ENCODE results near the gene KCNIP4. TPM values are rescaled to one million over a fixed set of nuclear protein-coding genes. Genes with fewer than 3 reads are reported as not detected.

KCNIP4 gene
- total and polyA plus RNA-seq, 12 donors: 0.15 TPM; not detected in 11

DNA sequence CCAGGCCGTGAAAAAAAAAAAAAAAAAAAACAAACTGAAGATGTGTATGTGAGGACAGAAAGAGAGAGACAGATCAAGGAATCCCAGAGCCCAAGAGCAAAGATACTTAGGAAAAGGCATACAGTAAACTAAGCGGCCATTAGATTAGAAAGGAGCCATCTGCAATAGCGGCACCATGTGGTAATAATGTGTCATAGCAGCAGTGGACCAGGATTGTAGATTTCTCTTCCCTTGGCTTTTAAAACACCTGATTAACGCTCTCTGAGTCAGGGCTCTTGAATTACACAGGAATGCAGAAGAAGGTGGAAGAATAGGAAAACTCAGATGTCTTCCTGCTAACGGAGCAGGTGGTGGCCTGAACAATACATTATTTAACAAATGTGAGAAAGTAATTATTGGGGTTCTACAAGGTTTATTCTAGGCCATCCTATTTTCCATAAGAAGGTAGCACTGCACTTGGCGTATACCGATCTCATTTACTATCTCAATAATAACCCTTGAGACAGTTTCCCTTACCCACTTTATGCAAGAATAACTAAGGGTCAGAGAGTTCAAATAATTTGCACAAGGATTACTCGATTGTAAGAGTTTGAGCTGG lies 182.7 kb downstream of the KCNIP4 start:
- peak in 1 of 8 donors; percentile 37 for ATAC-seq
- intact Hi-C loops (cut with DNase I): loop anchor here in 8 of 10 donors (2.0 to 10.0 kb wide), 5 partner anchors 251 to 994 kb away; no protein-coding TSS in a partner anchor

GRCh38 chr4:21763855-21764254 lies 184.7 kb downstream of the KCNIP4 start:
- H3K4me3 ChIP-seq: no peak overlapping the region
- no peaks in the 10 kb centered on the region for H3K27me3 ChIP-seq
- WGBS, 2 donors: 38 to 65% methylated on average over 1 of the region's 1 CpG
- intact Hi-C loops (cut with DNase I): loop anchor here in 3 of 10 donors (2.0 to 10.0 kb wide), 3 partner anchors 251 to 989 kb away; no protein-coding TSS in a partner anchor
- H3K36me3 ChIP-seq: no peaks in the 10 kb centered on the region
- H3K27ac ChIP-seq: no peak overlapping the region
- no peak for DNase-seq
- ATAC-seq: no peak
- H3K9me3 ChIP-seq: no peaks in the 10 kb centered on the region
- H3K4me1 ChIP-seq: no peaks in the 10 kb centered on the region
- TF ChIP-seq, protein P1, sequence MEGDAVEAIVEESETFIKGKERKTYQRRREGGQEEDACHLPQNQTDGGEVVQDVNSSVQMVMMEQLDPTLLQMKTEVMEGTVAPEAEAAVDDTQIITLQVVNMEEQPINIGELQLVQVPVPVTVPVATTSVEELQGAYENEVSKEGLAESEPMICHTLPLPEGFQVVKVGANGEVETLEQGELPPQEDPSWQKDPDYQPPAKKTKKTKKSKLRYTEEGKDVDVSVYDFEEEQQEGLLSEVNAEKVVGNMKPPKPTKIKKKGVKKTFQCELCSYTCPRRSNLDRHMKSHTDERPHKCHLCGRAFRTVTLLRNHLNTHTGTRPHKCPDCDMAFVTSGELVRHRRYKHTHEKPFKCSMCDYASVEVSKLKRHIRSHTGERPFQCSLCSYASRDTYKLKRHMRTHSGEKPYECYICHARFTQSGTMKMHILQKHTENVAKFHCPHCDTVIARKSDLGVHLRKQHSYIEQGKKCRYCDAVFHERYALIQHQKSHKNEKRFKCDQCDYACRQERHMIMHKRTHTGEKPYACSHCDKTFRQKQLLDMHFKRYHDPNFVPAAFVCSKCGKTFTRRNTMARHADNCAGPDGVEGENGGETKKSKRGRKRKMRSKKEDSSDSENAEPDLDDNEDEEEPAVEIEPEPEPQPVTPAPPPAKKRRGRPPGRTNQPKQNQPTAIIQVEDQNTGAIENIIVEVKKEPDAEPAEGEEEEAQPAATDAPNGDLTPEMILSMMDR (IDR thresholded peaks at IDR 0.05): no peak

More for the DNA sequence above, 182.7 kb downstream of the KCNIP4 start:
- H3K9me3 ChIP-seq: peaks cover 0 to 1% (median 0%) of the 10 kb centered on the region in 11 donors
- TF ChIP-seq, protein P1 (IDR thresholded peaks at IDR 0.05): peak; percentile 42 to 84 (median 74)
- no peak for DNase-seq
- H3K36me3 ChIP-seq: no peaks in the 10 kb centered on the region
- no peak overlapping the region for H3K4me3 ChIP-seq
- H3K4me1 ChIP-seq: no peaks in the 10 kb centered on the region
- no peak overlapping the region for H3K27ac ChIP-seq
- WGBS, 2 donors: 36 to 37% methylated on average over 8 of the region's 8 CpGs
- H3K27me3 ChIP-seq: no peaks in the 10 kb centered on the region

GRCh38 chr4:21757248-21757647 lies 191.3 kb downstream of the KCNIP4 start:
- Histone ChIP-seq H3K27me3 (peaks cover 0 to 5% (median 0%) of the 10 kb centered on the region in 7 donors), H3K4me3 (no peak overlapping the region), H3K36me3 (no peaks in the 10 kb centered on the region), H3K27ac (no peak overlapping the region), H3K9me3 (no peaks in the 10 kb centered on the region), H3K4me1 (no peaks in the 10 kb centered on the region)
- TF ChIP-seq, protein P1 (IDR thresholded peaks at IDR 0.05): no peak
- WGBS, 2 donors: 60 to 64% methylated on average over 2 of the region's 2 CpGs
- ATAC-seq: no peak
- intact Hi-C loops (cut with DNase I): no loop called here
- DNase-seq: no peak

GRCh38 chr4:21753084-21753760 lies 195.3 kb downstream of the KCNIP4 start:
- Histone ChIP-seq H3K4me1 (no peaks in the 10 kb centered on the region), H3K27ac (no peak overlapping the region), H3K9me3 (no peaks in the 10 kb centered on the region), H3K27me3 (peaks cover 0 to 5% (median 0%) of the 10 kb centered on the region in 7 donors), H3K4me3 (no peak overlapping the region), H3K36me3 (no peaks in the 10 kb centered on the region)
- TF ChIP-seq, protein P1 (IDR thresholded peaks at IDR 0.05): no peak
- DNase-seq (no peak), ATAC-seq (no peak)
- WGBS, 2 donors: 83 to 86% methylated on average over 3 of the region's 3 CpGs
- intact Hi-C loops (cut with DNase I): no loop called here

Data from heart right ventricle (tissue), 16 donors.